GM19468 (cell line): ENCODE measurements around the gene PTPRQ.

Source experiments
- ATAC-seq: cut with Tn5 transposase; IDR thresholded peaks from one replicate; pipeline ENCODE4 v1.9.1; 2021; ENCODE audit warnings: mild to moderate bottlenecking, moderate library complexity, moderate number of reproducible peaks; ENCODE audit not compliant: unreplicated experiment; ENCODE audit errors: extremely low read depth

The PTPRQ gene, protein sequence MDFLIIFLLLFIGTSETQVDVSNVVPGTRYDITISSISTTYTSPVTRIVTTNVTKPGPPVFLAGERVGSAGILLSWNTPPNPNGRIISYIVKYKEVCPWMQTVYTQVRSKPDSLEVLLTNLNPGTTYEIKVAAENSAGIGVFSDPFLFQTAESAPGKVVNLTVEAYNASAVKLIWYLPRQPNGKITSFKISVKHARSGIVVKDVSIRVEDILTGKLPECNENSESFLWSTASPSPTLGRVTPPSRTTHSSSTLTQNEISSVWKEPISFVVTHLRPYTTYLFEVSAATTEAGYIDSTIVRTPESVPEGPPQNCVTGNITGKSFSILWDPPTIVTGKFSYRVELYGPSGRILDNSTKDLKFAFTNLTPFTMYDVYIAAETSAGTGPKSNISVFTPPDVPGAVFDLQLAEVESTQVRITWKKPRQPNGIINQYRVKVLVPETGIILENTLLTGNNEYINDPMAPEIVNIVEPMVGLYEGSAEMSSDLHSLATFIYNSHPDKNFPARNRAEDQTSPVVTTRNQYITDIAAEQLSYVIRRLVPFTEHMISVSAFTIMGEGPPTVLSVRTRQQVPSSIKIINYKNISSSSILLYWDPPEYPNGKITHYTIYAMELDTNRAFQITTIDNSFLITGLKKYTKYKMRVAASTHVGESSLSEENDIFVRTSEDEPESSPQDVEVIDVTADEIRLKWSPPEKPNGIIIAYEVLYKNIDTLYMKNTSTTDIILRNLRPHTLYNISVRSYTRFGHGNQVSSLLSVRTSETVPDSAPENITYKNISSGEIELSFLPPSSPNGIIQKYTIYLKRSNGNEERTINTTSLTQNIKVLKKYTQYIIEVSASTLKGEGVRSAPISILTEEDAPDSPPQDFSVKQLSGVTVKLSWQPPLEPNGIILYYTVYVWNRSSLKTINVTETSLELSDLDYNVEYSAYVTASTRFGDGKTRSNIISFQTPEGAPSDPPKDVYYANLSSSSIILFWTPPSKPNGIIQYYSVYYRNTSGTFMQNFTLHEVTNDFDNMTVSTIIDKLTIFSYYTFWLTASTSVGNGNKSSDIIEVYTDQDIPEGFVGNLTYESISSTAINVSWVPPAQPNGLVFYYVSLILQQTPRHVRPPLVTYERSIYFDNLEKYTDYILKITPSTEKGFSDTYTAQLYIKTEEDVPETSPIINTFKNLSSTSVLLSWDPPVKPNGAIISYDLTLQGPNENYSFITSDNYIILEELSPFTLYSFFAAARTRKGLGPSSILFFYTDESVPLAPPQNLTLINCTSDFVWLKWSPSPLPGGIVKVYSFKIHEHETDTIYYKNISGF (N-terminal part only)

DNA sequence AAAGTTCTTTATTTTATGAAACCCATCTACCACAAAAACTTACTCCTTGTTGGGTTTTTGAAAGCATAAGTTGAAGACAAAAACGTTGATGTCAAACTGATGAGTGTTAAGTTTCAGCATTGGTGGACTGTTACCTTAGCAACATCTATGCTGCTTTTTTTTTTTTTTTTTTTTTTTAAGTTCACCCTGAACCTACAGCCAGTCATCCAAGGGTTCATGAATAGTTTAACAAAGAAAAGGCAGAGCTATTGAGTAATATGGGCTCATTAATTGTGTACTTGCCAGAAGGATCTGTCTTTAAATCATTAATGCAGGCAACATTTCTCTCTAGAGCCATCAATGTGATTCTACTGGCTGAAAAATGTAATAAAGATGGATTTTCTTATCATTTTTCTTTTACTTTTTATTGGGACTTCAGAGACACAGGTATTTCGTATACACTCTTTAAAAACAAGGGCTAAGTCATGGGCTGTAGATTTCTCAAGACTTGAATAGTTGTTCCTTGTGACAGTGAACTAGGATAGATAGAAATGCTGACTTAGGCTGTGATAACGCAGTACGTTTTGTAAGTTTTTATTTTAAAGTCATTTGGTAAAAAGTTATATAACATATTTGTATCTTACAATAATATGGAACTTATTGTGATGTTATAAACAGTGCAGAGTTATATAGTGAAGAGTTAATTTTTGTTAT, at the start of gene PTPRQ:
Gene PTPRQ, plus strand, starts transcription at position 262 of the 693 bp plus-strand sequence. Its CDS starts 111 bp downstream, at position 373.
- ATAC-seq = no peak

DNA sequence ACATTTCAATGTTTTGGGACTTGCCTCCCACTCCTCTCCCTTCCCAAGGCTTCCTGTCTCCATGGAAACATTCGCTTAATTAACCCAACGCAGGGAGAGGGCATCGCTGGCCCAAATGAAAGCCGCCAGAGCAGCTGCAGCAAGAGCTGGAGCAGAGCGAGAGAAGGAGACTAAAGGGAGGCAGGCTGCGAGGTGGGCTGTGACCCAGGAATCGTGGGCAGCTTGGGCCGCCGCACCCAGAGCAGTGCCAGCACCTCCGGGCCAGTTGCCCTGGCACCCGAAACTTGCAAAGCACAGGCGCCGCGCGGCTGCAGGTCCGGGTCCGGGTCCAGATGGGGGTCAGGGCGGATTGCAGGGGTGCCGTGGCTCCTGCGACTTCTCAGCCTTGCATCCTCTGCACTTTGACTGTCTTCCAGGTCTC, 43.5 kb upstream of the PTPRQ start:
- ATAC-seq = no peak

DNA sequence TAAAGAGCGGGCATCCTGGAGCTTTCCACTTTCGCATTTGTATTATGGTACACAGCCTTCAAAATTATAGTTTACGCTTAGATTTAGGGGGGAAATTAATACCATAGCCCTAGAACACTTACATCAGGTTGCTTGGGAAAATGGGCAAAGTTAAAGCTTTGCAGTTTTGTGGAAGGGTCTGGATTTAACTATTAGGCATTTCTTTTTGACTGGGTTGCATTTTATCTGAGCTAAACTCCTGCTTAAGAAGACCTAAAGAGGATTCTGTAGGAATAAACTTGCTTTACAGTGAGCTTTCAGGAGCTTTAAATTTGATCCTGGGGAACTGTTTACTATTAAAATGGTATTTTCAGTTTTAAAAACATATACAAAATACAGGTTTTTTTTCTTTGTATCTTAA, 42.8 kb upstream of the PTPRQ start:
- ATAC-seq = no peak

DNA sequence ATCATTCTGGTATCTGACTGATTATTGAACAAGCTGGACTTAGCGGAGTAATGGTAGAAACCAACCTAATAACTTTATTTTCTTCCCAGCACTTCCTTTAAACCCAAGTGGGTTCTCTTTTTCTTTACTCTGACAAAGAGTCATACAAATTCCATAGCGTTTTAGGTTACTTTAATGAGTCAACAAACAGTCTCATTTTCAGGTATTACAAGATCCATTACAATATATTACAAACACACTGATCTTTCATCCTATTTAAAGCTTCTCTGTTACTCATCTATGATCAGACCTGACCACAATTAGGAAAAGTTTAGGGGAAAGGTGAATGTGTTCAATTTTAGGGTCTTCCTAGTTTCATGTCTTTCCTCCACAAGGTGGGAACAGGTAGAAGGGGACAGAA, 39.4 kb upstream of the PTPRQ start:
- no peak for ATAC-seq

DNA sequence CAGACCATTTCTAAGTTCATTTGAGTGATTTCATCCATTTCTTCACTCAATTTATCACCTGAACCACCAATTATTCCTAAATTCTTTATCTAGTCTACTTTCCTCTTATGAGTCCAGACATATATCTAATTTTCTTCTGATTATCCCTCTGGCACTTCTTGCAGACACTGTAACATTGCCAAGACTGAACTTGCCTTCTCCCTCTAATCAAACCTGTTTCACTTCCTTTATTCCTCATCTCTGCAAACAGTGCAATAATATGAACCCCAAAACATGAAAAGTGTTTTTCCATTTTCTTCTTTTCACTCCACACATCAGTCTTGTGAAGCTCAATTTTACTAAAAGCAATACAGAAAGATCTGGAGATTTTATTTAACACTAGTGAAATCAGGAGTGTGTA, 37.8 kb upstream of the PTPRQ start:
- no peak for ATAC-seq

DNA sequence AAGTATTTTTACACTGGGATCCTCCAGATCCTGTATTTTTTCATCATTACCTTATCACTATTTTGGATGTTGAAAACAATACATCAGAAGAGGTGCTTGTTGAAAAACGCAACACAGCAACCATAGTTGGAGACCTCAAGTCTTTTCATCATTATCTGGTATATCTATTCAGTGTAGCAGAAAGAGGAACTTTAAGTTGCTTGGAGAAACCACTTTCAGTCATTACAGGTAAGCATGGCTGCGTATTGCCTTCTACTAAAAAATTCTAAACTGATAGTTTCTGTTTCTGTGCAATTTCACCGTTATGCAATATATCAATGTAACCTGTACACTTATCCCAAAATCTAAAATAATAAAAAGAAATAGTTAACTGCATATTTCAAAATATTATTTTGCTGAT, 32.2 kb upstream of the PTPRQ start:
- ATAC-seq = no peak

DNA sequence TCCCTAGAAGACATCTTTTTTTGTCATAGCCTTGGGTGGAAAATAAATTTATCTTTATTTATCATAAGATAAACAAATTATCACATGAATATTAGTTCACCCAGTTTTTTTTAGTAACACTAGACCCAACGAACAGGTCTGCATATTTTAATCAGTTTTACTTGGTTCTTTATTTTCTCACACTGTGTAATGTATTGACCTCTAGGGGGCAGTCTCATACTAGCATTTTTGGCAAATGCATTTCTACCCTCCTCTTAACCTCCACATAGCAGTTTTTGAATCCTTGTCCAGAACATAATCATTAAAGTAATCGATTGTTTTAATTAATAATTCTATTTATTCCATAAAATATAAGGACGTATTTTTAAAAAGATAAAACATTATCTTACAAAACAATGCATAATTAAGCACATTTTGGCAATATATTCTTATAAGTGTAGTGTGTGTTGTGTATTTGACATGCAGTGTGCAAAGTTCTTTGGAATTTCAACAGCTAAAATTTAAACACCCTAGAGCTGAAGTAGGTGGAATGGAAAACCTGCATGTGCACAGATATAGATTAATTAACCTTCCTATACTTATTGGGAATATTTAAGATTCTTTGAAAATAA, 31.6 kb upstream of the PTPRQ start:
- ATAC-seq = no peak

DNA sequence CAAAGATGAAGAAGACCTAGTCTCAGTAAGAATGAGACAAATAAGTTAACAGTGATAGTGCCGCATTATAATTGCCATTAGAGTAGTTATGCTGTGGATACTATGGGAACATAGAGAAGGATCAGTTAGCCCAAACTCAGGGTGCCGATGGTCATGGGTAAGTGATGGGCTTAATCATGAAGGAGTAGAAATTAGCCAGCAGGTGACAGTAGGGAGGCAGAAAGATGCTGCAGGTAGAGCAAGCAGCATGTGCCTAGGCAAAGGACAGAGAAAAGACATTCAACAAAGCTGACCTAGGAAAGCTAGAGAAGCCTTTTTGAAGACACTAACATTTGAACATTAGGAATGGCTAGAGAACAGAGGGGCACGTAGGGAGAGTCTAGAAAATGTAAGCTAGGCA, 30.6 kb upstream of the PTPRQ start:
- ATAC-seq = no peak

DNA sequence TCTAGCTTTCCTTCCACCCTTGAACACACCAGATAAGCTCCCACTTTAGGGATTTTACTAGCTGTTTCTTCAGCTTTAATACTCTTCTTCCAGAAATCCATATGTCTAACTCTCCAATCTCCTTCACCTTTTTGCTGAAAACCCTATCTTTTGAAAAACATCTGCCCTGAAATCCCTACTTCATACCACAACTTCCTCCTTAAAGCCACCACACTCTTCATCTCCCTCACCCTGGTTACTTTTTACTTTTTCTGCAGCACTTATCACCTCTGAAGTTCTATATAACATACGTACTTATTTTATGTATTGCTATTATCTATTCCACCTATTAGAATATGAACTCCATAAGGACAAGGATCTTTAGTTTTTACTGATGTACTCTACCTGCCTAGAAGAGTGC, 28.6 kb upstream of the PTPRQ start:
- no peak for ATAC-seq

DNA sequence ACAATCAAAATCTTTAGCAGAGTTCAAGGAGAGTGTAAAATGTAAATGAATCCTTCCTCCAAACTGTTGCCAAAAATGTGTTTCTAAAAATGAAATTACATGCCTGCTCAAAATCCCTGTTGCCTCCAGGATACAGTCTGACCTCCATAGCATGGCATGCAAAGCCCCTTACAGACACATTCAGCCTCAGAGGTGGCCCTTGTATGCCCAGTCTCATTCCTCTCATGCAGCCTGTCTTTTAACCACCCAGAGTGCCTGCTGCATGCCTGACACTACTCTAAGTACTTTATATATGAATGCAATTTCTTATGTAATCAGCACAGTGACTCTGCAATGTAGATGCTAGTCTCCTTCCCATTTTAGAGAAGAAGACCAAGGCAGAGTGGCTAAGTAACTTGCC, 24.4 kb upstream of the PTPRQ start:
- ATAC-seq = no peak

DNA sequence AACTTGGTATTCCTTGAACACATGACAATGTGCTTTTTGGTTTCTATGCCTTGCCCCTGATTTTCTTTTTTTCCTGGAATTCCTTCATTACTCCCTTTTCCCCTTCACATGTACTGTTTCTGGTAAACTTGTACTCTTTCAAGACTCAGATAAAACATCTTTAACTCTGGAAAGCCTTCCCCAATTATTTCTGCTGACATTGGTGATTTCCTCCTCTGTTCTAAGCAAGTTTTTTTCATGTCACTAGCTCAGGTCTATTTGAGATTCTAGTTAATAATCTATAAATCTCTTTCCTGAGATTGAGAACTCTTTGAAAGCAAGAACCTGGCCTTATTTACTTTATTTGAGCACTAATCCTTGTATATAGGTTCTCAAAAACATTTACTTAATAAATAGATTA, 24.0 kb upstream of the PTPRQ start:
- no peak for ATAC-seq

DNA sequence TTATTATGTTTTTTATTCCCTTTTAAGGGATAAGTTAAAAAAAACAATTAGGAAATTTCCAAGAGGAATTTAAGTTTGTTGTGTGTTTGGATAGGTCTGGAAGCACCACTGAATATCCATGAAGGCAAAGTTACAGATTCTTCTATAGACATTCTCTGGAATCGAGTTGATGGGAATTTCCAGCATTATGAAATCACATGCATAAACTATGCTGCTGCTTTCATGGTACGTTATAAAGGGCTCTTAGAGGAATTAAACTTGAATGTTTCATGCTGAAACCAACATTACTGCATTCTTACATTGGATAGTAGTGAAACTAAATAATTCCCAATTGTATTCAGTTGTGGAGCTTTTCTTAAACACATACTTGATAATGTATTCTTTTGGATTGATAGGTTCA, 21.5 kb upstream of the PTPRQ start:
- no peak for ATAC-seq

DNA sequence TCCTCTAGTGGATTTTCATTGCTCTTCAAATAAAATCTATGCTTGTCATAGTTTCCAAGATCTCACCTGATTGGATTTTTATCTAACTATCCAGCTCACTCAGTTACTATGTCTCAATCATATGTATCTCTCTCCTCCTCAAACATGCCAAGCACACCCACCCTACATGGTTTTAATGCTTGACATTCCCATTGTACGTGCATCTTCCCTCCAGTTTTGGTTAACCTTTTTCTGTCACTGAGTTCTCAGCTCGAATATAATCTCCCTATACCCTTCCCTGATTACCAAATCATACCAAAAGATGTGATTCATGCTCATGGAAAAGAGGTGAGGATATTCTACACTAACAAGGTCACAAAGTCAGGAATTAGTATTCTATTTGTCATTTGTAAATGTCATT, 12.0 kb upstream of the PTPRQ start:
- no peak for ATAC-seq

DNA sequence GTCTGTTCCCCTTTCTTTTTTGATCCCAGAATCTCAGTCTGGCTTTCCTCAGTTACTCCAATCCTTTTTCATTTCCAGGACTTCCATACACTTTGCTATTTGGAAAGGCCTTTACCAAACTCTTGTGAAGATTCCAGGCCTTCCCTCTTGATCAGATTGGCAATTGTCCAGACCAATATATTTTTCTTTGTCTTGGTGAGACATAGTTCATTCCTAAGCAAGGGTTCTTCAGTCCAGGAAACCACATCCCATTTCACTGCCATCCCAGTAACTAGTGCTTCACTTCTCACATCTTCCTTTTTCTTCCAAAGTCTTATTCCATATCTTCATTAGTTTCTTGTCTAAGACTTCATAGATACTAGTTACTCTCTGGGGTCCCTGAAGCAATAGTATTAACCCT, 2.1 kb upstream of the PTPRQ start:
- no peak for ATAC-seq

DNA sequence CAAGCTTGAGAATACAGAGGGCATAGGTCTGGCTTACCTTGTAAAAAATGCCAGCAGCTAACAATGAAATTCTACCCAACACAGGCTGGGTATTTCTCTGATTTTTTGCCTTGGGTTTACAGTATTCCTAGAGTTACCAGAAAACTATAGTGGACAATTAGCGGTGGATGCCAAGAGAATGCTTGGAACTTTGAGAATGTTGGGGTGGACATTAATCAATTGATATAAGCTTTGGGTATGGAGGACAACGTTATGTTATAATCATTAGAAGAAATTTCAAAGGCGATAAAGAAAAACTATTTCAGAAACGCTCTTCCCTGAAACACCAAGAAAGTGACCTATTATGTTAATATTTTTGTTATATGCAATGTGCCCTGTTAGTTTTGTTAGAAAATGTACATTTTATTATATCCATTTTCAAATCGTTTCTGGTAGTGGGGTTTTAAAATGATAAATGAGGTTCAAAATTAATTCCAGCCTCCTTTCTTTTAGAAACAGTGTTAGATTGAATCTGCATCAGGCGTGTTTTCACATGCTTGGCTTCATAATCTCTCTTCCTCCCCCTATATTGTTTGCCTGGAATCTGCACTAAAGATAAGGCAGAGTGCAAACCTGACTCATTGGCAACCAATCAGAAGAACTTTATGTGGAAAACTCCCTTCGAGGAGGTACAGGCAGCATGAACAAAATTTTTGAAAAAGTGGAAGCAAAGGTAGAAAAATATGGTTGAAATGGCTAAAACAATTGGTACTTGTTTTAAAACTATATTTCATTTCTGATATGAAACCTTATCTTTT, 1.4 kb upstream of the PTPRQ start:
- ATAC-seq = no peak

DNA sequence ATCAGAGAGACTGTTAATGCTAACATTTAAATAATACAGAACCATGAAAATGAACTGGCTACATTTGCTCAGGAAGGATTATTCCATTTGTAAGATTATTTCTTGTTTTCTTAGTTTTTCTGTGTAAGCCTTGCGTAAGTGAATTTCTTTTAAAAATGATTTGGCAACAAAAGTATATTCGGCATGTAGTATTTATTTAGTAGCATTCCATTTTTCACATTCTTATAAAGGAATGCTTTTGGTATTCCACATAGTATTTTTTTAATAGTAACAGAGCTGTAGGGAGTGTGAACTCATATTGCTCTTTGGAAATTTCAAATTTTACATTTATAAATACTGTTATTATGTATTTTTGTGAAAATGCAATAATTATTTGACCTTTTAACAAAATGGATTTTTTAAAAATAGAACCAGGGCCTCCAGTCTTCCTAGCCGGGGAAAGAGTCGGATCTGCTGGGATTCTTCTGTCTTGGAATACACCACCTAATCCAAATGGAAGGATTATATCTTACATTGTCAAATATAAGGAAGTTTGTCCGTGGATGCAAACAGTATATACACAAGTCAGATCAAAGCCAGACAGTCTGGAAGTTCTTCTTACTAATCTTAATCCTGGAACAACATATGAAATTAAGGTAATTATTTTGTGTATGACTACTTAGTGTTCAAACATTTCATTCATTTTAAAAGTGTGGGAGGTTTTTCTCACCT, 1.2 kb downstream of the PTPRQ start:
- no peak for ATAC-seq

DNA sequence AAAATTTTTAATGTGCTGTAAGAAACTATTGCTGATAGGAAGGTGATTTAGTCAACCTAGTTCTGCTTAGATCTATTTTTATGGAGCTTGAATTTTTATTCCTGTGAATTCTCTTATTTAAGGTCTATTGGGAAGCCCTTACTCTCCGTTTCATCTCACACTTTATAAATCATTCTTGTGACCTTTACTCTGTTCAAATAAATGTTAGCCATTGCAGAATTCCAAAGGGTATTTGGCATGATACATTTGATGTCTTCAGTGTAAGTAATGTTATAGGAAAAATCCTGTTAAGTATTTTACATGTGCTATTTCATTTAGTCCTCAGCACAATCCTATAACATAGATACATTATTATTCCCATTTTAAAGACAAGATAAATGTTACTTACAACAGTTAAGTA, 12.5 kb downstream of the PTPRQ start:
- ATAC-seq = no peak

DNA sequence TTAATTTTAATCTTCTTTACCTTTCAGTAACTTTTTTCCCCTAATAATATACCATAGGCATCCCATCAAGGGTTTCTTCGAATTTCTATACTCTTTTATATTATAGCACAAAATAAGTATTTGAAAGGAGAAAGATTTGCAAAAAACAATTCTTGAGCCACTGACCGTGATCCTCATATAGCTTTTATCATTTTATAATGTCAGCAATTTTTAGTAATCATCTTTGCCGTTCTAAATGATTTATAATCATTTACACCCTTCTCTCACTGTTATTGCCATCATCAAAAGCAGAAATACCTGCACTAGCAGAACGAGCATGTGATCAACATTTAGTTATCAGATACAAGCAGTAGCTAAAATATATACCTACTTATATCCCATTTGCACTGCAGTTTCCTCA, 16.9 kb downstream of the PTPRQ start:
- no peak for ATAC-seq
